HG03095 (cell line): ENCODE results near the gene USP17L30.
"Not testable (repeated sequence)": the region's sequence is repeated elsewhere in the genome, so short reads cannot be mapped to it uniquely, and the experiment has no call there.

Experiments used
- ATAC-seq: cut with Tn5 transposase; IDR thresholded peaks from one replicate; pipeline ENCODE4 v1.9.1; 2021; ENCODE audit warnings: moderate library complexity; ENCODE audit not compliant: unreplicated experiment

Gene USP17L30, protein sequence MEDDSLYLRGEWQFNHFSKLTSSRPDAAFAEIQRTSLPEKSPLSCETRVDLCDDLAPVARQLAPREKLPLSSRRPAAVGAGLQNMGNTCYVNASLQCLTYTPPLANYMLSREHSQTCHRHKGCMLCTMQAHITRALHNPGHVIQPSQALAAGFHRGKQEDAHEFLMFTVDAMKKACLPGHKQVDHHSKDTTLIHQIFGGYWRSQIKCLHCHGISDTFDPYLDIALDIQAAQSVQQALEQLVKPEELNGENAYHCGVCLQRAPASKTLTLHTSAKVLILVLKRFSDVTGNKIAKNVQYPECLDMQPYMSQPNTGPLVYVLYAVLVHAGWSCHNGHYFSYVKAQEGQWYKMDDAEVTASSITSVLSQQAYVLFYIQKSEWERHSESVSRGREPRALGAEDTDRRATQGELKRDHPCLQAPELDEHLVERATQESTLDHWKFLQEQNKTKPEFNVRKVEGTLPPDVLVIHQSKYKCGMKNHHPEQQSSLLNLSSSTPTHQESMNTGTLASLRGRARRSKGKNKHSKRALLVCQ

DNA sequence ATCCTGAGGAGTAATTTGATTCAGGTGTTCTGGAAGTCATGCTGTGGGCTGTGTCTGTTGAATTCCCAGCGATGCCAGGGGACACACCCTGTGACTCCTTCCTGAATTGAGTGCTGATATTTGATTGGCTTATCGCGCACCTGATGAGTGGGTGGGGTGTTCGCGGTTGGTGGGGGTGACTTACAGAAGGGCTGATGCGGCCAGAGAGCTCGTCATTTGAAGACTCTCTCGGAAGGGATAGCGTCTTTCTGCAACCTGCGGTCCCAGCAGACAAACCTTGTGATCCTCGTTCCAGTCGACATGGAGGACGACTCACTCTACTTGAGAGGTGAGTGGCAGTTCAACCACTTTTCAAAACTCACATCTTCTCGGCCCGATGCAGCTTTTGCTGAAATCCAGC lies at the start of gene USP17L30:
Gene USP17L30, plus strand, starts transcription at position 301 of the 400 bp plus-strand sequence. Its CDS starts 0 bp downstream, at position 301.
- not testable (repeated sequence) for ATAC-seq

DNA sequence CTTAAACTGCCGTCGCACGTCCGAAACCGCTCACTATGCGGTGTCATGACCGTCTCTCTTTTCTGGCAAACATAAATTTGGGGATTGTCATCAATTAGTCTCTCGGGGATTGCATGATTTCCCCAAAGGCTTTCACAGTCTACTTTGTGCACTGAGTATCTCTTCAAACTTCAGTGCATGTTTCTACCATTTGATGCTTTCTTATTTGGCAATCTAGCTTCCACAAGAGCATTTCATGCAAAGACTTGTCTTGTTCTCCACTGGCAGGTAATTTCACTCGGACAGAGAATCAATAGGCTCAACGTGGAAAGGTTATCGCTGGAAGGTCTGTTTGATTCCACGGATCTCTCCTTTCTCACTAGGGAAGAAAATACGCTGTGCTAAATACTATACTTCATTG lies 38.7 kb upstream of the USP17L30 start:
- not testable (repeated sequence) for ATAC-seq

DNA sequence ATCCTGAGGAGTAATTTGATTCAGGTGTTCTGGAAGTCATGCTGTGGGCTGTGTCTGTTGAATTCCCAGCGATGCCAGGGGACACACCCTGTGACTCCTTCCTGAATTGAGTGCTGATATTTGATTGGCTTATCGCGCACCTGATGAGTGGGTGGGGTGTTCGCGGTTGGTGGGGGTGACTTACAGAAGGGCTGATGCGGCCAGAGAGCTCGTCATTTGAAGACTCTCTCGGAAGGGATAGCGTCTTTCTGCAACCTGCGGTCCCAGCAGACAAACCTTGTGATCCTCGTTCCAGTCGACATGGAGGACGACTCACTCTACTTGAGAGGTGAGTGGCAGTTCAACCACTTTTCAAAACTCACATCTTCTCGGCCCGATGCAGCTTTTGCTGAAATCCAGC lies 38.1 kb upstream of the USP17L30 start, which contains the start of gene USP17L24:
Gene USP17L24, plus strand, starts transcription at position 301 of the 400 bp plus-strand sequence. Its CDS starts 0 bp downstream, at position 301.
- not testable (repeated sequence) for ATAC-seq

DNA sequence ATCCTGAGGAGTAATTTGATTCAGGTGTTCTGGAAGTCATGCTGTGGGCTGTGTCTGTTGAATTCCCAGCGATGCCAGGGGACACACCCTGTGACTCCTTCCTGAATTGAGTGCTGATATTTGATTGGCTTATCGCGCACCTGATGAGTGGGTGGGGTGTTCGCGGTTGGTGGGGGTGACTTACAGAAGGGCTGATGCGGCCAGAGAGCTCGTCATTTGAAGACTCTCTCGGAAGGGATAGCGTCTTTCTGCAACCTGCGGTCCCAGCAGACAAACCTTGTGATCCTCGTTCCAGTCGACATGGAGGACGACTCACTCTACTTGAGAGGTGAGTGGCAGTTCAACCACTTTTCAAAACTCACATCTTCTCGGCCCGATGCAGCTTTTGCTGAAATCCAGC lies 33.3 kb upstream of the USP17L30 start, which contains the start of gene USP17L25:
Gene USP17L25, plus strand, starts transcription at position 301 of the 400 bp plus-strand sequence. Its CDS starts 0 bp downstream, at position 301.
- ATAC-seq, result not testable (repeated sequence)

DNA sequence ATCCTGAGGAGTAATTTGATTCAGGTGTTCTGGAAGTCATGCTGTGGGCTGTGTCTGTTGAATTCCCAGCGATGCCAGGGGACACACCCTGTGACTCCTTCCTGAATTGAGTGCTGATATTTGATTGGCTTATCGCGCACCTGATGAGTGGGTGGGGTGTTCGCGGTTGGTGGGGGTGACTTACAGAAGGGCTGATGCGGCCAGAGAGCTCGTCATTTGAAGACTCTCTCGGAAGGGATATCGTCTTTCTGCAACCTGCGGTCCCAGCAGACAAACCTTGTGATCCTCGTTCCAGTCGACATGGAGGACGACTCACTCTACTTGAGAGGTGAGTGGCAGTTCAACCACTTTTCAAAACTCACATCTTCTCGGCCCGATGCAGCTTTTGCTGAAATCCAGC lies 28.6 kb upstream of the USP17L30 start, which contains the start of gene USP17L26:
Gene USP17L26, plus strand, starts transcription at position 301 of the 400 bp plus-strand sequence. Its CDS starts 0 bp downstream, at position 301.
- not testable (repeated sequence) for ATAC-seq

DNA sequence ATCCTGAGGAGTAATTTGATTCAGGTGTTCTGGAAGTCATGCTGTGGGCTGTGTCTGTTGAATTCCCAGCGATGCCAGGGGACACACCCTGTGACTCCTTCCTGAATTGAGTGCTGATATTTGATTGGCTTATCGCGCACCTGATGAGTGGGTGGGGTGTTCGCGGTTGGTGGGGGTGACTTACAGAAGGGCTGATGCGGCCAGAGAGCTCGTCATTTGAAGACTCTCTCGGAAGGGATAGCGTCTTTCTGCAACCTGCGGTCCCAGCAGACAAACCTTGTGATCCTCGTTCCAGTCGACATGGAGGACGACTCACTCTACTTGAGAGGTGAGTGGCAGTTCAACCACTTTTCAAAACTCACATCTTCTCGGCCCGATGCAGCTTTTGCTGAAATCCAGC lies 23.8 kb upstream of the USP17L30 start, which contains the start of gene USP17L5:
Gene USP17L5, plus strand, starts transcription at position 301 of the 400 bp plus-strand sequence. Its CDS starts 0 bp downstream, at position 301.
- not testable (repeated sequence) for ATAC-seq

DNA sequence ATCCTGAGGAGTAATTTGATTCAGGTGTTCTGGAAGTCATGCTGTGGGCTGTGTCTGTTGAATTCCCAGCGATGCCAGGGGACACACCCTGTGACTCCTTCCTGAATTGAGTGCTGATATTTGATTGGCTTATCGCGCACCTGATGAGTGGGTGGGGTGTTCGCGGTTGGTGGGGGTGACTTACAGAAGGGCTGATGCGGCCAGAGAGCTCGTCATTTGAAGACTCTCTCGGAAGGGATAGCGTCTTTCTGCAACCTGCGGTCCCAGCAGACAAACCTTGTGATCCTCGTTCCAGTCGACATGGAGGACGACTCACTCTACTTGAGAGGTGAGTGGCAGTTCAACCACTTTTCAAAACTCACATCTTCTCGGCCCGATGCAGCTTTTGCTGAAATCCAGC lies 19.1 kb upstream of the USP17L30 start, which contains the start of gene USP17L27:
Gene USP17L27, plus strand, starts transcription at position 301 of the 400 bp plus-strand sequence. Its CDS starts 0 bp downstream, at position 301.
- not testable (repeated sequence) for ATAC-seq

DNA sequence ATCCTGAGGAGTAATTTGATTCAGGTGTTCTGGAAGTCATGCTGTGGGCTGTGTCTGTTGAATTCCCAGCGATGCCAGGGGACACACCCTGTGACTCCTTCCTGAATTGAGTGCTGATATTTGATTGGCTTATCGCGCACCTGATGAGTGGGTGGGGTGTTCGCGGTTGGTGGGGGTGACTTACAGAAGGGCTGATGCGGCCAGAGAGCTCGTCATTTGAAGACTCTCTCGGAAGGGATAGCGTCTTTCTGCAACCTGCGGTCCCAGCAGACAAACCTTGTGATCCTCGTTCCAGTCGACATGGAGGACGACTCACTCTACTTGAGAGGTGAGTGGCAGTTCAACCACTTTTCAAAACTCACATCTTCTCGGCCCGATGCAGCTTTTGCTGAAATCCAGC lies 14.3 kb upstream of the USP17L30 start, which contains the start of gene USP17L28:
Gene USP17L28, plus strand, starts transcription at position 301 of the 400 bp plus-strand sequence. Its CDS starts 0 bp downstream, at position 301.
- not testable (repeated sequence) for ATAC-seq

DNA sequence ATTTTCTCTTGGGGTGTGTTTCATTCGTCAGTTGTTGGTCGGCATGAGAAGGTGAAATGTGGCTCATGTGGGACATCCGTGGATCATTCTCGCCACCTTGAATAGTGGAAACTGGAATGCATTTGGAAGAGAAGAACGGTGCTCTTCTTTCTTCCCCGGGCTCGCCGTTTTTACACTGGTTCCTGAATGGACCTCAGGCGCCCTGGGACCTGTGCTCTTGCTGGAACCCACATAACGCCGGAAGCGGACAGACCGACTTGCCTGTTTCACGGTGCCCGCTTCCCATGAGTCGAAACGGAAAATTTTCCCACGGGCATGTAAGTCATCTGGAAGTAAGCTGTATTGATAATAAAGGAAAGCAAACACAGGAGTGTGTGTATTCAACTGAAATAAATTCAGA lies 12.1 kb upstream of the USP17L30 start:
- ATAC-seq, result not testable (repeated sequence)

DNA sequence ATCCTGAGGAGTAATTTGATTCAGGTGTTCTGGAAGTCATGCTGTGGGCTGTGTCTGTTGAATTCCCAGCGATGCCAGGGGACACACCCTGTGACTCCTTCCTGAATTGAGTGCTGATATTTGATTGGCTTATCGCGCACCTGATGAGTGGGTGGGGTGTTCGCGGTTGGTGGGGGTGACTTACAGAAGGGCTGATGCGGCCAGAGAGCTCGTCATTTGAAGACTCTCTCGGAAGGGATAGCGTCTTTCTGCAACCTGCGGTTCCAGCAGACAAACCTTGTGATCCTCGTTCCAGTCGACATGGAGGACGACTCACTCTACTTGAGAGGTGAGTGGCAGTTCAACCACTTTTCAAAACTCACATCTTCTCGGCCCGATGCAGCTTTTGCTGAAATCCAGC lies 9.6 kb upstream of the USP17L30 start, which contains the start of gene USP17L29:
Gene USP17L29, plus strand, starts transcription at position 301 of the 400 bp plus-strand sequence. Its CDS starts 0 bp downstream, at position 301.
- ATAC-seq, result not testable (repeated sequence)

DNA sequence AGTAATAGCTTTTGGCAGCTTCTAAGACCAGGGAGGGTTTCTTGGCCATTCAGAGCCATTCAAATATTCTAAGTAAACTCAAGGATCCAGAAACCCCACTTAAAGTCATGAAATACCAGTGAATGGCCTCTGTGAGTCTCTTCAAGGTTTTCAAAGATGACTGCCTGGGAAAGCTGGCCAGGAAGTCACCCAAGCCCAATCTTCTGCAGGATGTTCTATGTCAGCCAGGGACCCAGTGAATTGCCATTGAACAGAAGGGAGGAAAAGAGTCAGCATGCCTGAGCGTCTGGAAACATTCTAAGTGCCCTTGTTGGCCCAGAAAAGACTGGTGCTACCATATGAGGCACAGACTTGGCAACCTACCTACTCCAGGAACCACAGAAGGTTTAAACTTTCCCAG lies 17.0 kb downstream of the USP17L30 start:
- not testable (repeated sequence) for ATAC-seq

DNA sequence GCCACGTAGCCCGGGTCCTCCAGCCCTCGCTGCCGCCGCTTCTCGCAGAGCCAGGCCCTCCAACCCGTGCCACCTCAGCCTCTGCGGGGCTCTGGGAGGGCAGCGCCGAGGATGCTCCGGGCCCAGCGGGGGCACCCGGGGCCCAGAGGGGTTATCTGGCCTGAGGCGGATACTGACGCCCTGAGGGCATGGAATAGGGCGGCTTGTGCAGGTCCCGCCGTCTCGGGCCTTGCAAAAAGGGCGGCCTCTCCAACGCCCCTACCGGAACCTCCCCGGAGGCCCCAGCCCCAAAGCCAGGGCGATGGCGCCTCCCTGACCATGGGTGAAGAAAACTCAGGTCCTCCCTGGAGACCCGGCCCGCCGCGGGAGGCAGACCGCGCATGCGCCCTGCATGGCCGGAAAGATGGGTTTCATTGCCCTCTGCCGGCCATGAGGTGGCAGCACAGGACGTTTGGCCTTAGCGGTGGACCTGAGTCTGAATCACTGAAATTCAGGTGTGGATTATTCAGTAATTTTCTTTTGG lies 18.1 kb downstream of the USP17L30 start:
- not testable (repeated sequence) for ATAC-seq

DNA sequence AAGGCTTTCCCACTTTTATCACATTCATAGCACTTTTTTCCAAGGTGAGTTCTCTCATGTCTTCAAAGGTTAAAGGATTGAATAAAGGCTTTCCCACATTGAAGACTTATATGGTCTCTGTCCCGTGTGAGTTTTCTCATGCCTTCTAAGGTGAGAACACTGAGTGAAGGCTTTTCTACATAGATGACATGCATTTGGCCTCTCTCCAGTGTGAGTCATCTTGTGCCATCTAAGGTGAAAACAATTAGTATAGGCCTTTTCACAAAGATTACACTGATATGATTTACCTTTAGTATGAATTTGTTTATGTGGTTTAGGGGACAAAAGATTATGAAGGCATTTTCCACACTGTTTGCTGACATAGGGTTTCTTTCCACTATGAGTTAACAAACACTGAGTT lies 21.2 kb downstream of the USP17L30 start:
- ATAC-seq, result no peak

DNA sequence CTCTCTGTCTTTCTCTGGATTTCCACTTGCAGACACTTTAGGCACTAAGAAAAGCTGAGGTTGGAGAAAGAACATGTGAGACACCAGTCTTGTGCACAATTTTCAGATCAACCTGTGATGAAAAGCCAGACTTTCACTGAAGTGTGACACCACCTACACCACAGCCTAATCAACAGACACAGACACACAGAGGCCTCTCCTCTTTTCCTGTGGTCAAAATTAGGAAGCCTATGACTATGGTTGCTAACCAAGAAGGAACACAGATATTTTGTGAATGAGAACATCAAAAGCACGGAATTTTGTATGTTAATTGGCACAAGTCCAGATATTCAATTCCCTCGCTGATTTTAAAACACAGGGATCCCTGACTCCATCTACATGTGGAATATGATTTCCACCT lies 26.1 kb downstream of the USP17L30 start:
- ATAC-seq, result not testable (repeated sequence)

DNA sequence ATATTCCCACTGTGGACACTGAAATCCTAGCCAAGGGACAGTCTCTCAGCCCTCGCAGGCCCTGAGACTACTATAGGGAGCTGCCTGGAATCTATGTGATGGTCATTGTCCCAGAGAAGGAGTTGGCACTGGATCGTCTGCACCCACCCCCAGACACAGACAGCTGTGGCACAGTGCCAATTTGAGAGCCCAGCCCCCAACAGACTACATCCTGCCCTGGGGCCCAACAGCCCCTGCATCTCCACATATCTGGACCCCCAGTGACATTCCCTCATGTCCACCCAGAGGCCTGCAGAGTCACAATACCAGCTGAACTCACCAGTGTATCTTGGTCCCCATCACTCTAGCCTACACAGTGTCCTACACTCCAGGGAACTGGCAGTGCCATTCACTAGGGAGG lies 42.8 kb downstream of the USP17L30 start:
- not testable (repeated sequence) for ATAC-seq

DNA sequence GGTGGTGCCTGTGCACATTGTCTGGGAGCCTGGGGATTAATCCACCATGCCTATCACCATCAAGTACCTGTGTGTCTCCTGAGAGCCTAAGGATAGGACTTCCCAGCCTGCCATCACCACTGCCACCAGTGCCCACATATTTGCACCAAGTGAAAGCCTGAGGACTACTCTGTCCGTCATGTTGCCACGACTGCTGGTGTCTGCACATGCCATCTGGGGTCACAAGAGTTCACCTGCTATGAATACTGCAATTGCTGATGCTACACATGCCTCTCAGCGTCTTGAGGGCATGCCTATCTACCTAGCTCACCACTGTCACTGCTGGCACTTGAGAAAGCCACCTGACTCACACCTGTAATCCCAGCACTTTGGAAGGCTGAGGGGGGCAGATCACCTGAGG lies 43.6 kb downstream of the USP17L30 start:
- ATAC-seq, result not testable (repeated sequence)

DNA sequence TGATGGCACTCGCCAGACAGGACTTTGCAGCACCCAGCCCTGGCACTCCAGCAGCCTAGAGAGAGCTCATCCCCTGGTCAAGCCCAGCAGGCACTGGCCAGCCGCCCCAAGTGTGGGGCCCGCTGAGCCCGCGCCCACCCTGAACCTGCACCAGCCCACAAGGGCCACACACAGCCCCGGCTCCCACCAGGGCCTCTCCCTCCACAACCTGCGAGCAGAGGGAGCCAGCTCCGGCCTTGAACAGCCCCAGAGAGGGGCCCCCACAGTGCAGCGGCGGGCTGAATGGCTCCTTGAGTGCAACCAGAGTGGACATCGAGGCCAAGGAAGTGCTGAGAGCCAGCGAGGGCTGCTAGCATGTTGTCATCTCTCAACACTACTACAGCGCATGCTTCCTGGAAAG lies 46.9 kb downstream of the USP17L30 start:
- no peak for ATAC-seq
